ENCODE data around the gene COL4A6.

DNA sequence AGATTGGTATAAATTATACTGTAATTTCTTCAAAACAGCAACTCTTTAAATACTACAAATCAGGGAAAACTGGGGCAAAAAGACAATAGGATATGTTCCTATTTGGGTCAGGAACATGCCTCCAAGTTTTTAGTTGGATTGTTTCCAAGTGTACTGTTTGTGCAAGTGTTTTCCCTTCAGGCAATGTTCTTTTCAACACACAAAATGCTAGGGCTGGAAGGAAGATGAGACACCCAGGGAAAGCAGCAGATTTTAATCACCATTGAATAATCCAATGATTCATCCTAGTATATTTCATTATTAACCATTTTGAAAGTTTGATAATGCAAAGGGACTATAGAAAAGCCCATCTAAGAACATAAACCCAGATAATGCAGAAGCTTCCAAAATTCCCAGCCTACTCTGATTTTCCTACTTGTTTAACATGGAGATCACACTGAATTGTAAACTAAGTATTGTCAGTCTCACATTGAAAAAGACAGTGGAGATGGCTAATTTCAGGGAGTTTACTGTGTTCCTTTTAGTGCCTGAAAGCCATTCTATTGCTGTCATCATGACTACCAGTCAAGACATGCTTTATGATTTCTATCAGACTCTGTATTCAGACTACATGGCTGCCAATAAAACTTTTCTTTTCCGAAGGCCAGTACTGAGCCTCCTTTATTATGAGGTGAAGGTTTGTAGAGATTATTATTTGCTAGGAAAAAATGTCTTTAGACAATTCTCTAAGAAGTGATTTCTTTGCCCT is 38.6 kb downstream of the COL4A6 start:
- TF ChIP-seq CTCF (conservative IDR thresholded peaks at IDR 0.05): no peak
- TF ChIP-seq ZFX (IDR thresholded peaks at IDR 0.05): no peak

Measured in C4-2B (cell line).